HepG2 (cell line): Measurements from ENCODE around the gene CCDC142. TPM values are rescaled to one million over a fixed set of nuclear protein-coding genes. Genes with fewer than 3 reads are reported as not detected.
A peak's percentile ranks its signal among the peaks of the same experiment; 100 is the strongest.

ENCODE experiments used
- ATRX ChIP-seq: sonication (generic); formaldehyde crosslinking; IDR thresholded peaks from 2 replicates; pipeline ENCODE4 v1.4.0; 2020; ENCODE audit warnings: missing genetic modification reagents, borderline replicate concordance
- GATAD1 ChIP-seq: IDR thresholded peaks from 2 replicates; pipeline ENCODE4 v1.6.1; 2016; ENCODE audit warnings: missing genetic modification reagents, missing compliant biosample characterization
- HOXA9 ChIP-seq: sonication (generic); formaldehyde crosslinking; IDR thresholded peaks from 2 replicates; pipeline ENCODE4 v1.8.1; 2022; ENCODE audit warnings: missing genetic modification reagents, mild to moderate bottlenecking, moderate library complexity, borderline replicate concordance
- IKZF4 ChIP-seq: sonication (generic); formaldehyde crosslinking; IDR thresholded peaks from 2 replicates; pipeline ENCODE4 v1.5.1; 2020; ENCODE audit warnings: borderline replicate concordance, mild to moderate bottlenecking, low read depth, missing genetic modification reagents; ENCODE audit errors: not compliant biosample characterization
- IRX3 ChIP-seq: sonication (generic); formaldehyde crosslinking; IDR thresholded peaks from 2 replicates; pipeline ENCODE4 v1.8.1; 2023; ENCODE audit warnings: mild to moderate bottlenecking, low read depth, missing genetic modification reagents, borderline replicate concordance
- KDM2A ChIP-seq: sonication (generic); formaldehyde crosslinking; IDR thresholded peaks from 2 replicates; pipeline ENCODE4 v1.4.0; 2020; ENCODE audit warnings: low read depth, missing genetic modification reagents, borderline replicate concordance
- KDM3A ChIP-seq: IDR thresholded peaks from 2 replicates; pipeline ENCODE4 v1.6.1; 2018; ENCODE audit warnings: low read depth, missing compliant biosample characterization
- KDM5B ChIP-seq: sonication (generic); formaldehyde crosslinking; IDR thresholded peaks from 2 replicates; pipeline ENCODE4 v1.4.0; 2020; ENCODE audit warnings: missing genetic modification reagents, mild to moderate bottlenecking, borderline replicate concordance
- MIER2 ChIP-seq: IDR thresholded peaks from 2 replicates; pipeline ENCODE4 v1.6.1; 2016; ENCODE audit warnings: missing biosample characterization, missing genetic modification reagents
- MLLT10 ChIP-seq: sonication (generic); formaldehyde crosslinking; IDR thresholded peaks from 2 replicates; pipeline ENCODE4 v1.4.0; 2020; ENCODE audit warnings: missing genetic modification reagents
- SALL1 ChIP-seq: sonication (generic); formaldehyde crosslinking; IDR thresholded peaks from 2 replicates; pipeline ENCODE4 v1.8.0; 2022; ENCODE audit warnings: mild to moderate bottlenecking, missing genetic modification reagents
- SMAD1 ChIP-seq: sonication (generic); formaldehyde crosslinking; IDR thresholded peaks from 2 replicates; pipeline ENCODE4 v1.4.0; 2020; ENCODE audit warnings: missing genetic modification reagents, low read depth, mild to moderate bottlenecking, borderline replicate concordance
- SRSF4 ChIP-seq: fragments of 200-400 bp; formaldehyde crosslinking; IDR thresholded peaks from one replicate; pipeline ENCODE4 v1.6.1; 2018; ENCODE audit warnings: mild to moderate bottlenecking, low read depth, low read length, moderate library complexity; ENCODE audit not compliant: poor library complexity, severe bottlenecking
- TARDBP ChIP-seq: sonication (generic); formaldehyde crosslinking; IDR thresholded peaks from 2 replicates; pipeline ENCODE4 v1.8.0; 2022; ENCODE audit warnings: mild to moderate bottlenecking, missing genetic modification reagents
- ZBTB21 ChIP-seq: sonication (generic); formaldehyde crosslinking; IDR thresholded peaks from 2 replicates; pipeline ENCODE4 v1.4.0; 2020; ENCODE audit warnings: missing genetic modification reagents
- ZC3H13 ChIP-seq: sonication (generic); formaldehyde crosslinking; IDR thresholded peaks from 2 replicates; pipeline ENCODE4 v1.8.1; 2023; ENCODE audit warnings: mild to moderate bottlenecking, missing genetic modification reagents, moderate library complexity
- ZNF17 ChIP-seq: sonication (generic); formaldehyde crosslinking; IDR thresholded peaks from 2 replicates; pipeline ENCODE4 v1.5.0; 2020; ENCODE audit warnings: mild to moderate bottlenecking, missing genetic modification reagents
- ZNF256 ChIP-seq: sonication (generic); formaldehyde crosslinking; conservative IDR thresholded peaks from 2 replicates; pipeline ENCODE4 v1.4.0; 2020; ENCODE audit warnings: missing genetic modification reagents
- ZNF292 ChIP-seq: sonication (generic); formaldehyde crosslinking; IDR thresholded peaks from 2 replicates; pipeline ENCODE4 v1.8.1; 2022; ENCODE audit warnings: mild to moderate bottlenecking, low read depth, missing genetic modification reagents, borderline replicate concordance
- ZNF317 ChIP-seq: sonication (generic); formaldehyde crosslinking; IDR thresholded peaks from 2 replicates; pipeline ENCODE4 v1.5.0; 2020; ENCODE audit warnings: mild to moderate bottlenecking, missing genetic modification reagents
- ZNF326 ChIP-seq: sonication (generic); formaldehyde crosslinking; IDR thresholded peaks from 2 replicates; pipeline ENCODE4 v1.4.0; 2020; ENCODE audit warnings: missing genetic modification reagents, borderline replicate concordance
- ZNF343 ChIP-seq: sonication (generic); formaldehyde crosslinking; IDR thresholded peaks from 2 replicates; pipeline ENCODE4 v1.4.0; 2020; ENCODE audit warnings: mild to moderate bottlenecking, missing genetic modification reagents
- ZNF44 ChIP-seq: sonication (generic); formaldehyde crosslinking; IDR thresholded peaks from 2 replicates; pipeline ENCODE4 v1.5.1; 2020; ENCODE audit warnings: mild to moderate bottlenecking, missing genetic modification reagents
- ZNF446 ChIP-seq: sonication (generic); formaldehyde crosslinking; IDR thresholded peaks from 2 replicates; pipeline ENCODE4 v1.5.0; 2020; ENCODE audit warnings: mild to moderate bottlenecking, missing genetic modification reagents
- ZNF747 ChIP-seq: sonication (generic); formaldehyde crosslinking; IDR thresholded peaks from 2 replicates; pipeline ENCODE4 v1.8.1; 2023; ENCODE audit warnings: missing genetic modification reagents, mild to moderate bottlenecking, borderline replicate concordance
- ZNF782 ChIP-seq: sonication (generic); formaldehyde crosslinking; IDR thresholded peaks from 2 replicates; pipeline ENCODE4 v1.4.0; 2020; ENCODE audit warnings: missing genetic modification reagents, mild to moderate bottlenecking, borderline replicate concordance
- ZSCAN25 ChIP-seq: sonication (generic); formaldehyde crosslinking; IDR thresholded peaks from 2 replicates; pipeline ENCODE4 v1.8.0; 2022; ENCODE audit warnings: mild to moderate bottlenecking, missing genetic modification reagents
- polyA plus RNA-seq, 8 experiments: library from polyadenylated mRNA; depleted of rRNA in 3 of 8; stranded (reverse) in 7 of 8; unstranded in 1 of 8; fragments of >200 nt; fragmentation: Illumina TruSeq in 4 of 8; extraction: Trizol in 4 of 8; gene quantifications; 2 replicates each; pipeline versions ENCODE4 v1.2.1 to v1.2.3, GENCODE V29; 2011 to 2016; ENCODE audit warnings: low read depth in 4 of 8, missing spikeins in 1 of 8, mixed read lengths in 1 of 8; ENCODE audit not compliant: insufficient read depth in 1 of 8
- total RNA-seq, 5 experiments: library from RNA; depleted of rRNA; stranded (reverse); fragments of >200 nt; fragmentation: Illumina TruSeq; extraction: Trizol; gene quantifications; 2 replicates each; pipeline ENCODE4 v1.2.3, GENCODE V29; 2016; ENCODE audit warnings: low read depth in 1 of 5
- TF ChIP-seq, protein P1 (sequence below): sonication (generic); formaldehyde crosslinking; IDR thresholded peaks from 2 replicates; pipeline ENCODE4 v1.8.0; 2022; ENCODE audit warnings: missing genetic modification reagents, mild to moderate bottlenecking, borderline replicate concordance
- TF ChIP-seq, protein P2 (sequence below): sonication (generic); formaldehyde crosslinking; IDR thresholded peaks from 2 replicates; pipeline ENCODE4 v1.4.0; 2020; ENCODE audit warnings: missing genetic modification reagents

CCDC142 gene
- total and polyA plus RNA-seq, 2 of the 13 experiments (the other 11 are each of a cell fraction or from before 2014, with no cell fraction given), result 14.7 to 30.4 TPM

DNA sequence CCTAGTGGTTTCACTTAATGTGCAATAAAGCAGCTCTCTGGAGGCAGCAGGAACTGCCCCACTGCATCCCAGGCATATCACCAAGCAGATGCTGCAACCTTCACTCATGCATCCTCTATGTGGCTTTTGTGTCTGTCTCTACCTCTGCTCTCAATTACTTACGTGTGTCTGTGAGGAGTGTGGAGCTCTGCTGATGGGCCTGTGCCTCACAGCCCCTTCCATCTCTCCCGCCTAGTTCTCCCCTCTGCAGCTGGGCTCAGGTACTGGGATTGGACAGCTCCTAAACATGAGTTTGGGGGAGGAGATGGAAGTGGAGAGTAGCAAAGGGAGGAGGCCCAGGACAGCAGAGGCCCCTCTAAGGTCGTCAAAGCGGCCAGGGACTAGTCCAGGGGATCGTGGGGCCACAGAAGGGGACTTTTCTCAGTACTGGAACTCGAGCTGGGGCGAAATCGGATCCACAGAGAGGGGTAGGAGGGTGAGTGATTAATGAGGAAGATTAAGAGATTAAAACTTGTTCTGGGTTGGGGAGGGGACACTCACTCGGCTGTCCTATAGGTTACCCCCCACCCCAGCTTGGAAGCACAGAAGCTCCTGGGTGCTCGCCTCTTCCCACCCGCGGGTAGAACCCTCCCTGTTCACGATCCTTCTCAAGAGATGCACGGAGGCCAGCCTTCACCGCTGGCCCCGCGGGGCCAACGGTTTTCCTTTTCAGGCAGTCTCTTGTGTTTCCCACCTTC lies 18.7 kb upstream of the CCDC142 start (continued):
- TF ChIP-seq, protein P1, sequence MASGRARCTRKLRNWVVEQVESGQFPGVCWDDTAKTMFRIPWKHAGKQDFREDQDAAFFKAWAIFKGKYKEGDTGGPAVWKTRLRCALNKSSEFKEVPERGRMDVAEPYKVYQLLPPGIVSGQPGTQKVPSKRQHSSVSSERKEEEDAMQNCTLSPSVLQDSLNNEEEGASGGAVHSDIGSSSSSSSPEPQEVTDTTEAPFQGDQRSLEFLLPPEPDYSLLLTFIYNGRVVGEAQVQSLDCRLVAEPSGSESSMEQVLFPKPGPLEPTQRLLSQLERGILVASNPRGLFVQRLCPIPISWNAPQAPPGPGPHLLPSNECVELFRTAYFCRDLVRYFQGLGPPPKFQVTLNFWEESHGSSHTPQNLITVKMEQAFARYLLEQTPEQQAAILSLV (CRISPR knock-in tag), result peak; percentile 14; the same call in 1 of the 2 replicates
- no peak for TF ChIP-seq ZNF317
- TF ChIP-seq ZSCAN25 (CRISPR knock-in tag), result 0 out of 2 replicates have a peak, but pooled peaks have one; percentile 64
- no peak for TF ChIP-seq ATRX
- TF ChIP-seq MIER2 (CRISPR knock-in tag), result 0 out of 2 replicates have a peak, but pooled peaks have one; percentile 49
- no peak for TF ChIP-seq ZNF446 (CRISPR knock-in tag)
- no peak for TF ChIP-seq ZBTB21 (CRISPR knock-in tag)
- TF ChIP-seq GATAD1, result 0 out of 2 replicates have a peak, but pooled peaks have one; percentile 31
- no peak for TF ChIP-seq SRSF4
- TF ChIP-seq ZNF782 (CRISPR knock-in tag), result no peak
- TF ChIP-seq TARDBP, result peak; percentile 31; the same call in 1 of the 2 replicates
- no peak; the same call in 1 of the 2 replicates for TF ChIP-seq HOXA9 (CRISPR knock-in tag)
- no peak for TF ChIP-seq ZNF343
- no peak for TF ChIP-seq MLLT10 (CRISPR knock-in tag)
- TF ChIP-seq IRX3 (CRISPR knock-in tag), result no peak
- peak; percentile 60; the same call in 1 of the 2 replicates for TF ChIP-seq KDM2A (CRISPR knock-in tag)
- TF ChIP-seq SMAD1 (CRISPR knock-in tag), result no peak
- no peak for TF ChIP-seq ZNF17 (CRISPR knock-in tag)
- TF ChIP-seq SALL1 (CRISPR knock-in tag), result peak; percentile 33; the same call in 1 of the 2 replicates
- TF ChIP-seq KDM3A (CRISPR knock-in tag), result no peak
- TF ChIP-seq KDM5B, result 0 out of 2 replicates have a peak, but pooled peaks have one; percentile 17
- no peak for TF ChIP-seq ZNF292
- 0 out of 2 replicates have a peak, but pooled peaks have one; percentile 83 for TF ChIP-seq ZNF44
- peak; percentile 70; the same call in 1 of the 2 replicates for TF ChIP-seq ZC3H13 (CRISPR knock-in tag)
- no peak for TF ChIP-seq ZNF747 (CRISPR knock-in tag)
- 0 out of 2 replicates have a peak, but pooled peaks have one; percentile 14 for TF ChIP-seq ZNF326
- TF ChIP-seq ZNF256 (CRISPR knock-in tag), result no peak
- TF ChIP-seq, protein P2, sequence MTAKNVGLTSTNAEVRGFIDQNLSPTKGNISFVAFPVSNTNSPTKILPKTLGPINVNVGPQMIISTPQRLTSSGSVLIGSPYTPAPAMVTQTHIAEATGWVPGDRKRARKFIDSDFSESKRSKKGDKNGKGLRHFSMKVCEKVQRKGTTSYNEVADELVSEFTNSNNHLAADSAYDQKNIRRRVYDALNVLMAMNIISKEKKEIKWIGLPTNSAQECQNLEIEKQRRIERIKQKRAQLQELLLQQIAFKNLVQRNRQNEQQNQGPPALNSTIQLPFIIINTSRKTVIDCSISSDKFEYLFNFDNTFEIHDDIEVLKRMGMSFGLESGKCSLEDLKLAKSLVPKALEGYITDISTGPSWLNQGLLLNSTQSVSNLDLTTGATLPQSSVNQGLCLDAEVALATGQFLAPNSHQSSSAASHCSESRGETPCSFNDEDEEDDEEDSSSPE (CRISPR knock-in tag), result no peak
- TF ChIP-seq IKZF4, result peak; percentile 17
